IPS-15b (cell line): ENCODE data around the gene KSR1.
"Not testable (repeated sequence)": the region's sequence is repeated elsewhere in the genome, so short reads cannot be mapped to it uniquely, and the experiment has no call there.

Experiments used
- H3K27me3 ChIP-seq: one replicate; pipeline ENCODE4 v1.6.1; 2013; ENCODE audit warnings: low read length; ENCODE audit not compliant: control insufficient read depth, insufficient read depth
- H3K36me3 ChIP-seq: one replicate; pipeline ENCODE4 v1.6.1; 2013; ENCODE audit warnings: low read length; ENCODE audit not compliant: control insufficient read depth, insufficient read depth
- H3K4me1 ChIP-seq: one replicate; pipeline ENCODE4 v1.6.1; 2013; ENCODE audit warnings: mild to moderate bottlenecking, low read length; ENCODE audit not compliant: control insufficient read depth, insufficient read depth
- H3K4me3 ChIP-seq: one replicate; pipeline ENCODE4 v1.5.1; 2013; ENCODE audit warnings: low read depth, low read length
- H3K9ac ChIP-seq: one replicate; pipeline ENCODE4 v1.6.1; 2013; ENCODE audit warnings: low read depth, mild to moderate bottlenecking, low read length
- H3K9me3 ChIP-seq: one replicate; pipeline ENCODE4 v1.6.1; 2013; ENCODE audit warnings: mild to moderate bottlenecking, low read length; ENCODE audit not compliant: control insufficient read depth, insufficient read depth

Gene KSR1

DNA sequence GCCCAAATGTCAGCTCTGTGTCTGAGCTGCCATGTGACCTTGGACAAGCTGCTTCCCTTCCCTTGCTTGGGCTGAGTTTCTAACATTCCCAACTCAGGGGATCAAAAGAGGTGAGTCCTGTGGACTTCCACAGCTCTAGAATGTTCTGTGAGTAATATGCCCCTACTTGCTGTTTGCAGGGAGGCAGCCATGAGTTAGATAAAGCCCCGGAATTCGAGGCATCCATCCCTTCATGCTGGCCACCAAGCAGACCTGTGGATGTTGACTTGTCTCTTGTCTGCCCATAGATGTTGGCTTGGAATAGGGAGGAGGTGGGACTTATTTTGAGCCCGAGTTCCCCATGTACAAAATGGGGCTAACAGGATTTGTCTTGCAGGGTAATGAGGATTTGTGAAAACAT lies 36.2 kb downstream of the KSR1 start:
- Histone ChIP-seq H3K9me3 (no peaks in the 10 kb centered on the region), H3K4me1 (peaks cover 44% of the 10 kb centered on the region), H3K9ac (no peak overlapping the region), H3K36me3 (peaks cover 3% of the 10 kb centered on the region), H3K4me3 (no peak overlapping the region), H3K27me3 (no peaks in the 10 kb centered on the region)

DNA sequence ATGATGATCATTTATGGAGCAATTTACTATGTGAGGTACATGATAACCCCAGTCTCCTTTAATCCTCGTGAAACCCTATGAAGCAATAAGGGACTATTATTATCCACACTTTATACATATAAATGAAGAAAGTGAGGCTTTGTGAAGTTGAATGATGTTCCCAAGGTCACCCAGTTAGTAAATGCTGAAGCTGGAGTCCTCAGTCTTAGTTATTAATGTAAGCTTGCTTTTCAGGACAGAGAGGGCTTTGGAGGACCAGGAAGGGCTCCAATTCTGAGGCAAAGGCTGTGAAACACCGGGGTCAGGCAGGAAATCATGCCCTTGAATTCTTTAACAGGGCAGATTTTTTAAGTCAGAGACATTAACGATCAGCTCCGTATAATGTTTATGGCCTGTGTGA lies 36.8 kb downstream of the KSR1 start:
- Histone ChIP-seq H3K9ac (no peak overlapping the region), H3K36me3 (no peaks in the 10 kb centered on the region), H3K4me3 (no peak overlapping the region), H3K4me1 (peaks cover 44% of the 10 kb centered on the region), H3K27me3 (no peaks in the 10 kb centered on the region), H3K9me3 (no peaks in the 10 kb centered on the region)

DNA sequence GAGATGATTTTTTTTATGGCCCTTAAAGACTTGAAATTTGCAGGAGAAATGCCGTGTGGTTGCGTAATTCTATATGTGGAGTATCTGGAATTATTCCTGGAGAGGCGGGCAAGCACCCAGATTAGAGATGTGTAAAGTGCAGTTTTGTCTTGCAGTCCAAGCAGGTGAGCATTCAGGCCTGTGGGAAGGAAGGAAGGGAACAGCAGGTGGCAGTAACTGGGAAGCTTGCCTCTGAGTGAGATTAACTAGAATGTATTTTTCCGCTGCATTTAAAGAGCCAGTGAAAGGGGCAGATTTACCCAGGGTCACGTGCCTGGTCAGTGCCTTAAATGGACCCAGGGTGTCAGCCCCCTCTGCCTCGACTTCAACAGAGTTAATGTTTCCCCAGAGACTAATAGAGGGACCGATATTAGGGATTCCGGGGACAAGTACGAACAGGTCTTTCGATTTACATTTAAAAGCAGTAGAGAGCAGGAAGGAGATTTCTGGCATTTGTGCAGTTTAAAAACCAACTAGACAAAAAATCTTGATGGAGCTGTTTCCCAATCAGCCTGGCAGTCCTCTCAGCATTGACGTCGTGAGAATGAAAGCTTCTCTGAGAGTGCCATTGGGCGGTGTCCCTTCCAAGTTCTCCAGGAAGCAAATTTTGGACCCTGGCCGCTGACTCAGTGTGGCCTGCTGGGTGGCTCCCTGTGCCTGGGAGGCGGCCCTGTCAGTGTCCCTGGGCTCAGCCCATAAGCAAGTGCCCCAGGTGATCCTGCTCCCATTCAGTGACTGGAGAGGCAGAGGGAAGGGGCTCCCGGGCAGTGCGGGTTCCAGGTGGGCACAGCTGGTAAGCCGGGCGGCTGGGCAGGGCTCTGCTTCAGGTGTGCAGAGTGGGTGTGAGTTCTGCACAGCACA lies 38.2 kb downstream of the KSR1 start:
- H3K4me1 ChIP-seq = peaks cover 39% of the 10 kb centered on the region

DNA sequence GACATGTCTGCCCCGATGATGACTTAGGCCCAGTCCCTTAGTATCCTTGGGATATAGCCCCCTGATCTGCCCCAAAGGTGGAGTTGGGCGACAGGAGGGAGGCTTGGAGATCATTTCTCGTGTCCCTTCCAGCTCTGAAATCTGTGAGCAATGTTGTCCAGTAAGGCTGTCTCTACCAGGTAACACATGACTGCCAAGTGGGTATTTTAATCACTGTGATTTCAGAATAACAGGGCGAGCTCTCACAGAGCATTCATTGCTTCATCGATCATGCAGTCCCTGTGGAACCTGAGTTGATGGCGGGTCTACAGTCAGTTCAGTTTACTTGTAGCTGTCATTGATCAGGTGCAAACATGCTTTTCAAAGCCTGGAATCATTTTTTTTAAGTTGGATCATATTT lies 39.2 kb downstream of the KSR1 start:
- H3K9ac ChIP-seq = no peak overlapping the region
- H3K4me1 ChIP-seq = peaks cover 29% of the 10 kb centered on the region
- H3K4me3 ChIP-seq = no peak overlapping the region
- H3K27me3 ChIP-seq = no peaks in the 10 kb centered on the region
- peaks cover 4% of the 10 kb centered on the region for H3K36me3 ChIP-seq
- H3K9me3 ChIP-seq = peaks cover 3% of the 10 kb centered on the region

More for the DNA sequence above, 38.2 kb downstream of the KSR1 start:
- no peak overlapping the region for H3K9ac ChIP-seq
- H3K36me3 ChIP-seq = no peaks in the 10 kb centered on the region
- no peaks in the 10 kb centered on the region for H3K9me3 ChIP-seq
- H3K27me3 ChIP-seq = no peaks in the 10 kb centered on the region
- no peak overlapping the region for H3K4me3 ChIP-seq

DNA sequence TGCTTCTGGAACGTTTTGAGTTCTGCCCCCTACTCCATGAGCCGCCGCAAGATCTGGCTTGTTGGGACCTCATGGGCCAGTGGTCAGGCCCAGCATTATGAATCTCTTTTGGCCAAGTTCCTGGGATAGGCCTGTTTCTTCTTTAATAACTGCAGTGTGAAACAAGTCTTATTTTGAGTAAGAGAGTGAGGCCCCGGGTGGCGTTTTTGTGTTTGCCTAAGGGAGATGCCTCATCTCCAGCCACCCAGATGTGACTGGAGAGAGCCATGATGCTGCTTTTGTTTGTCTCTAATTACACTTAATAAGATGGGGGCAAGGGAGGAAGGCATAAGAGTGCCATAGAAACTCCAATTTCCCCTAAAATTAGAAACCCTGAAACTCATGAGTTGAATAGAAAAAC lies 39.8 kb downstream of the KSR1 start:
- H3K36me3 ChIP-seq = peaks cover 8% of the 10 kb centered on the region
- peaks cover 24% of the 10 kb centered on the region for H3K4me1 ChIP-seq
- peaks cover 7% of the 10 kb centered on the region for H3K9me3 ChIP-seq
- H3K4me3 ChIP-seq = no peak overlapping the region
- no peaks in the 10 kb centered on the region for H3K27me3 ChIP-seq
- no peak overlapping the region for H3K9ac ChIP-seq

DNA sequence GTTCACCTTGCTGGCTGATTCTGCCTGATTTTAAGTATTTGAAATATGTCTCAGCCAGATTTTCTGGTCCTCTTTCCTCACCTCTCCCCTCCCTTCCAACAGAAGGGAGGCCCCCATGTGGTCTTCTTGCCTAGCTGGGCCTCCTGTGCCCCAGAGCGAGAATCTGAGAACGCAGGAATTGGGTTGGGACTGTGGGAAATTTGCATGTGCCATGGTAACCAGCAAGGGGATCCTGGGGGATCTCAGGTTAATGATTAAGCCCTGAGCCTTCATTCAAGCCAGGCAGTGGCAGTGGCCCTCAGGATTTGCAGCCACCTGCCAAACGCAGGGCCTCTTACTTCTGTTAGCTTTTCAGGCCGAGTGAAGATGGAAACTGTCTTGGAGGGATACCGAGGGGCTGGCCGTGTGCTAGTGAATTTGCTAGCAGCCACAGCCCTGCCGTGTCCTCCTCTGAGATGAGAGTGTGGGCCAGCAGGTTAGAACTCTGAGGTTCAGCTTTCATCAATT lies 40.2 kb downstream of the KSR1 start:
- peaks cover 24% of the 10 kb centered on the region for H3K4me1 ChIP-seq
- H3K9ac ChIP-seq = no peak overlapping the region
- peaks cover 7% of the 10 kb centered on the region for H3K9me3 ChIP-seq
- H3K36me3 ChIP-seq = peaks cover 8% of the 10 kb centered on the region
- no peak overlapping the region for H3K4me3 ChIP-seq
- no peaks in the 10 kb centered on the region for H3K27me3 ChIP-seq

DNA sequence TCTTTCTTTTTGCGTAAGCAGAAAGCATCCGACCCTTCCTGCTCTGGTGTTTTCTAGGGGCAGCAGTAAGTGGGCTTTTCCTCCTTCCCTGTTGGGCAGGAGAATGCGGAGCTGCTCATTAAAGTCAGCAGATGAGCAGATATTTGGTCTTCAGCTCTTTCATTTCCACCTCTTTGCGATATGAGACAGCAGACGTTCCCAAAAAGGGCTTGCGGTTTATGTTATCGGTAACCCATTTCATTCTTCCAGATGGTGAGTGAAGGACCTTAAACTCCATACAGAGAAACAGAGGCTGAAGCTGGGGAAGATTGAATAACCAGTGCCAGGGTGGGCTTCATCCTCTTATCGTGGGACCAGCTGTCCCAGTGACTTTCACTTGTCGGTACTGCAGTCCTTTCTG lies 40.7 kb downstream of the KSR1 start:
- peaks cover 10% of the 10 kb centered on the region for H3K36me3 ChIP-seq
- H3K4me3 ChIP-seq = no peak overlapping the region

DNA sequence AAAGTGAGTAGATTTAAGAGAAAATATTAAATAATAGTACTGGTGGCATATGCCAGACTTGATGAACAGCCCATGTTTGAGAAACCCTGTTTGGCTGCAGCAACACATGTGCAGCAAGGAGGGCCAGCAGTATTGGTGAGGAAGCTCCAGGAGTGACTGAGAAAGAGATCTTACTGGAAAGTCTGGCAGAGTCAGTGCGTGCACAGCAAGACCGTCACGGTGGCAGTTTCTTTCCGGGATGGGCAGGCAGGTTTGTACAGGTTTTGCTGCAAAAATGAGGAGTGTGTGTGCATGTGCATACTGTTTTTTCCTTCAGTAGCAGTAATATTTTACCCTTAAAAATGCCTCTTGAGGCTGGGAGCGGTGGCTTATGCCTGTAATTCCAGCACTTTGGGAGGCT lies 41.4 kb downstream of the KSR1 start:
- H3K36me3 ChIP-seq = peaks cover 13% of the 10 kb centered on the region
- no peaks in the 10 kb centered on the region for H3K27me3 ChIP-seq
- peaks cover 24% of the 10 kb centered on the region for H3K4me1 ChIP-seq
- H3K9ac ChIP-seq = no peak overlapping the region
- H3K9me3 ChIP-seq = peaks cover 12% of the 10 kb centered on the region
- H3K4me3 ChIP-seq = no peak overlapping the region

More for the DNA sequence above, 40.7 kb downstream of the KSR1 start:
- no peak overlapping the region for H3K9ac ChIP-seq
- H3K4me1 ChIP-seq = peaks cover 24% of the 10 kb centered on the region
- H3K27me3 ChIP-seq = no peaks in the 10 kb centered on the region
- peaks cover 11% of the 10 kb centered on the region for H3K9me3 ChIP-seq

DNA sequence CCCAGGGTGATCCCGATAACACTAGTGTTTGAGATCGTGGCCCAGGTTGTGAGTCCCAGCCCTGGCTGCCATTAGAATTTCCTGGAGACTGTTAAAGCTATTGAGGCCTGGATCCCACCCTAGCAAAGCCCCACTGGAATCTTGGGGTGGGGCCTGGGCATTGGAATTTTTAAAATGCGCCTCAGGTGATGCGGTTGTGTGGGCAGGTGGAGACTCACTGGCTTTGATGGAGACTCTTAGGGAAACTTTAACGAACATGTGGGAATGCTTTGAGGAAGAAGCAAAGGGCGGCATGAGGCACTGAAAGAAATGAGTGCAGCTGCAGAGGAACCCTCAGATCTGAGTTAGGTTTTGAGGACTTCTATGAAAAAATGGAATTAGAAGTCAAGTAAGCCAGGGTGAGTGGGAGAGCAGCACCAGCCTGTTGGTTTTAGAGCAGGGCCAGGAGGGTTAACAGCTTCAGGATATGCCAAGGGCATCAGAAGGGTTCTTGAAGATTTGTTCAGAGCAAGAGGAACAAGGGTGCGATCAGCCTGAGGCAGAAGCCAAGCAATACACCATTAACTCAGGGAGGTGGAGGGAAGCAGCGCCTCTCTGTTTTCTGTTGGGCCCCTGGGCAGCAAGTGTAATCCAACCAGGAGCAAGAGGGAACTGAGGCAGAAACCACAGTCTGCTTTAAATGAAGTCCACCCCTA lies 42.5 kb downstream of the KSR1 start:
- Histone ChIP-seq H3K4me1 (peaks cover 19% of the 10 kb centered on the region), H3K27me3 (no peaks in the 10 kb centered on the region), H3K4me3 (no peak overlapping the region), H3K9ac (no peak overlapping the region), H3K36me3 (peaks cover 13% of the 10 kb centered on the region), H3K9me3 (peaks cover 12% of the 10 kb centered on the region)

DNA sequence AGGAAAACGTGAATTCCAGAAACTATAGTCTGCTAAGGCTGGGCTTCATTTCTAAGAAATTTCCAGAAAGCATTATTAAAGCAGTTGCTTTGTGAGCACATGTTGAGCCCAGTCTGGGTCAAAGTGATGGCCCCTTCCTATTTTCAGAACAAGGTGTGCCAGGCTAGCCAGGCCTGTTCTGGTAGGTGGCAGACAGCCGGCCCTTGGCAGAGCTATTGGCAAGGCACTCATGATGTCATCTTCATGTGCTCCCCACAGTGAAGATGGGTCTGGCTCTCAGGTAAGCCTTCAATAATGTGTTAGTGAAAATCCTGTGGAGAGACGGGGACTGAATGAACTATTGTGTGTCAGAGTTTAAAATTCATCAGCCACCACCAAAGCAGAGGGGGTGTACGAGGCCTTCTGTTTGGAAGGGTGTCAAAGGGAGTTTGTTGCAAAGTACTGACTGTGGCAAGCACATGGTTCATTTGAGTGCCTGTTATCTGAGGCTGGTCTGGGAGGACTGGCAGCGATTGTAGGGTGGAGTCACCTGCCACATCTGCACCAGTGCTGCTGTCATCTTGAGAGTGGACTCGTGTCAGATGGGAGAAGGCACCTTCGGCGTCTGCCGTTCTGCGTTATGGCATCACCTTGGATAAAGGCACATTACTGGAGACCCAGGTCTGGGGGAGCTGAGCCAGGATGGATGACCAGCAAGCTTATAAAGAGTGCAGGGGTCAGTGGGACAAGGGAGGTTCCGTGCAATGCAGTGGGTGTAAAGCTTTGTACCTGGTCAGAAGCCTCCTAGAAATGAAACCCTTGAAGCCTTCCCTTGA lies 43.4 kb downstream of the KSR1 start:
- H3K36me3 ChIP-seq = peaks cover 13% of the 10 kb centered on the region
- no peak overlapping the region for H3K9ac ChIP-seq
- H3K27me3 ChIP-seq = no peaks in the 10 kb centered on the region
- peaks cover 13% of the 10 kb centered on the region for H3K4me1 ChIP-seq
- H3K9me3 ChIP-seq = peaks cover 12% of the 10 kb centered on the region
- no peak overlapping the region for H3K4me3 ChIP-seq

DNA sequence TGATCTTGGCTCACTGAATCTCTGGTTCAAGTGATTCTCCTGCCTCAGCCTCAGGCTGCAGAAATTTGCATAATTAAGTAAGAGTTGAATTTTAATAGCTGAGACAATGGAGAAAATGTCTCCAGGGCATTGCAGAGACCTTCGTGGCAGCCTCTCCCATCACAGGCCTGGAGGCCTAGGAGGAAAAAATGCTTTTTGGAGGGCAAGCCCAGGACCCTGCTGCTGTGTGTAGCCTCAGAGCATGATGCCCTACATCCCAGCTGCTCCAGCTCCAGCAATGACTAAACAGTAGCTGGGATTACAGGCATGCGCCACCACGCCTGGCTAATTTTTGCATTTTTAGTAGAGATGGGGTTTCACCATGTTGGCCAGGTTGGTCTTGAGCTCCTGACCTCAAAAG lies 45.1 kb downstream of the KSR1 start:
- Histone ChIP-seq H3K36me3 (peaks cover 13% of the 10 kb centered on the region), H3K9me3 (peaks cover 12% of the 10 kb centered on the region), H3K4me1 (peaks cover 20% of the 10 kb centered on the region)
- H3K27me3 ChIP-seq, H3K9ac ChIP-seq, H3K4me3 ChIP-seq: not testable (repeated sequence)
